H1 (cell line): Measurements from ENCODE around the gene ARMC7. TPM values are rescaled to one million over a fixed set of nuclear protein-coding genes. Genes with fewer than 3 reads are reported as not detected.

Experiments used
- CTCF ChIA-PET: fragments of 300-600 bp; sonication (Branson Sonifier 250); formaldehyde crosslinking; loops from one replicate; lab custom pipeline; 2021; ENCODE audit not compliant: partially characterized antibody; lab: Charles Lee
- POLR2A ChIA-PET: fragments of 300-600 bp; sonication (Branson Sonifier 250); formaldehyde crosslinking; loops from one replicate; lab custom pipeline; 2021; ENCODE audit warnings: inconsistent platforms; ENCODE audit not compliant: partially characterized antibody; lab: Charles Lee
- DNase-seq, 2 experiments: peaks; one replicate each; pipeline versions ENCODE4 v3.0.0 to v3.0.0-alpha.2; 2010 to 2022; ENCODE audit warnings: low spot score in 2 of 2, low read depth in 1 of 2, mixed read lengths in 1 of 2
- FAIRE-seq: peaks from 2 replicates; lab custom pipeline; 2011; peaks lifted over from hg19 to GRCh38; lab: Jason Lieb, UNC
- H2AFZ ChIP-seq: 2 replicates; pipeline ENCODE4 v1.8.1; 2012; ENCODE audit warnings: low read length, inconsistent platforms
- H2AK5ac ChIP-seq: 2 replicates; pipeline ENCODE4 v1.6.1; 2013; ENCODE audit warnings: low read depth, low read length
- H2BK120ac ChIP-seq: replicated peaks from 2 replicates; pipeline ENCODE3; 2013; ENCODE audit warnings: low read depth, low read length, inconsistent platforms
- H2BK12ac ChIP-seq: 2 replicates; pipeline ENCODE4 v1.6.1; 2013; ENCODE audit warnings: low read depth, low read length
- H2BK15ac ChIP-seq: 2 replicates; pipeline ENCODE4 v1.6.1; 2013; ENCODE audit warnings: low read length
- H2BK20ac ChIP-seq: 2 replicates; pipeline ENCODE4 v1.6.1; 2013; ENCODE audit warnings: low read length
- H2BK5ac ChIP-seq: 2 replicates; pipeline ENCODE4 v1.6.1; 2013; ENCODE audit warnings: low read depth, low read length
- H3K14ac ChIP-seq: 2 replicates; pipeline ENCODE4 v1.6.1; 2013; ENCODE audit warnings: inconsistent platforms; ENCODE audit not compliant: insufficient read length
- H3K18ac ChIP-seq: 2 replicates; pipeline ENCODE4 v1.6.1; 2013; ENCODE audit warnings: low read length; ENCODE audit errors: extremely low read depth
- H3K23ac ChIP-seq: 2 replicates; pipeline ENCODE4 v1.6.1; 2013; ENCODE audit warnings: inconsistent platforms; ENCODE audit not compliant: insufficient read length
- H3K23me2 ChIP-seq: 2 replicates; pipeline ENCODE4 v1.6.1; 2013; ENCODE audit warnings: low read depth, low read length
- H3K27ac ChIP-seq: 2 replicates; pipeline ENCODE4 v1.6.1; 2011; ENCODE audit warnings: low read depth, low read length, inconsistent platforms
- H3K27me3 ChIP-seq, 4 experiments: replicated peaks in 1 of 4; 1 replicate in 1 of 4; 2 replicates in 3 of 4; pipeline versions ENCODE4 v1.6.1 to v1.8.1; 2011 to 2013; ENCODE audit warnings: low read length in 3 of 4, mild to moderate bottlenecking in 3 of 4, inconsistent platforms in 2 of 4, mixed read lengths in 2 of 4, moderate library complexity in 1 of 4; ENCODE audit not compliant: control insufficient read depth in 3 of 4, insufficient read depth in 3 of 4; ENCODE audit errors: extremely low read depth in 1 of 4
- H3K36me3 ChIP-seq, 4 experiments: 2 replicates each; pipeline versions ENCODE4 v1.6.1 to v1.8.1; 2011 to 2013; ENCODE audit warnings: mild to moderate bottlenecking in 4 of 4, low read length in 3 of 4, moderate library complexity in 2 of 4, control low read depth in 1 of 4, inconsistent platforms in 1 of 4; ENCODE audit not compliant: insufficient read depth in 4 of 4, control insufficient read depth in 2 of 4
- H3K4ac ChIP-seq: replicated peaks from 2 replicates; pipeline ENCODE3; 2013; ENCODE audit warnings: low read length, low read depth, mixed read lengths, inconsistent platforms; ENCODE audit not compliant: insufficient read length
- H3K4me1 ChIP-seq, 4 experiments: replicated peaks in 1 of 4; 1 replicate in 1 of 4; 2 replicates in 3 of 4; pipeline versions ENCODE4 v1.6.1 to v1.8.1; 2011 to 2013; ENCODE audit warnings: low read length in 3 of 4, inconsistent platforms in 2 of 4, mixed read lengths in 1 of 4; ENCODE audit not compliant: insufficient read depth in 4 of 4, control insufficient read depth in 3 of 4
- H3K4me2 ChIP-seq, 2 experiments: 2 replicates each; pipeline versions ENCODE4 v1.6.1 to v1.8.1; 2011 to 2013; ENCODE audit warnings: low read depth in 2 of 2, low read length in 2 of 2, control low read depth in 1 of 2, inconsistent platforms in 1 of 2, mild to moderate bottlenecking in 1 of 2; ENCODE audit not compliant: insufficient read depth in 1 of 2
- H3K4me3 ChIP-seq, 4 experiments: fragments of 200-600, 300-600 bp in 1 of 4; sonication (generic), shearing (Covaris generic), sonication (Bioruptor Twin) in 1 of 4; 2 replicates each; pipeline versions ENCODE4 v1.5.1 to v1.8.1; 2011 to 2016; ENCODE audit warnings: low read length in 4 of 4, low read depth in 3 of 4, control low read depth in 2 of 4, inconsistent platforms in 2 of 4, mild to moderate bottlenecking in 2 of 4, mixed read lengths in 1 of 4, moderate library complexity in 1 of 4; ENCODE audit not compliant: insufficient read depth in 2 of 4; ENCODE audit errors: extremely low read depth in 1 of 4
- H3K56ac ChIP-seq: replicated peaks from 2 replicates; pipeline ENCODE3; 2013; ENCODE audit warnings: low read depth, mild to moderate bottlenecking, mixed read lengths, low read length, inconsistent platforms; ENCODE audit not compliant: insufficient read length
- H3K79me1 ChIP-seq: 2 replicates; pipeline ENCODE4 v1.6.1; 2013; ENCODE audit warnings: low read depth, low read length, control low read depth
- H3K79me2 ChIP-seq, 2 experiments: 2 replicates each; pipeline versions ENCODE4 v1.6.1 to v1.8.1; 2012 to 2013; ENCODE audit warnings: low read length in 2 of 2, mild to moderate bottlenecking in 2 of 2, inconsistent platforms in 1 of 2; ENCODE audit not compliant: insufficient read depth in 2 of 2, control insufficient read depth in 1 of 2
- H3K9ac ChIP-seq, 4 experiments: replicated peaks in 1 of 4; 1 replicate in 1 of 4; 2 replicates in 3 of 4; pipeline versions ENCODE4 v1.6.1 to v1.8.1; 2011 to 2013; ENCODE audit warnings: low read depth in 3 of 4, low read length in 3 of 4, control low read depth in 2 of 4, mild to moderate bottlenecking in 2 of 4, moderate library complexity in 2 of 4, inconsistent platforms in 1 of 4; ENCODE audit errors: extremely low read depth in 1 of 4
- H3K9me3 ChIP-seq, 2 experiments: 2 replicates each; pipeline versions ENCODE4 v1.6.1 to v1.8.1; 2012 to 2013; ENCODE audit warnings: mild to moderate bottlenecking in 2 of 2, moderate library complexity in 2 of 2, control low read depth in 1 of 2, inconsistent platforms in 1 of 2, low read depth in 1 of 2, low read length in 1 of 2, mixed read lengths in 1 of 2; ENCODE audit not compliant: insufficient read depth in 2 of 2
- H4K20me1 ChIP-seq, 2 experiments: replicated peaks in 1 of 2; 2 replicates each; pipeline versions ENCODE3 to v1.8.1; 2011 to 2013; ENCODE audit warnings: inconsistent platforms in 2 of 2, low read length in 2 of 2, mild to moderate bottlenecking in 1 of 2; ENCODE audit not compliant: insufficient read depth in 2 of 2, control insufficient read depth in 1 of 2
- H4K5ac ChIP-seq: 2 replicates; pipeline ENCODE4 v1.6.1; 2013; ENCODE audit warnings: low read length, low read depth, mixed read lengths, inconsistent platforms; ENCODE audit not compliant: insufficient read length
- H4K8ac ChIP-seq: 2 replicates; pipeline ENCODE4 v1.8.0; 2013; ENCODE audit warnings: mild to moderate bottlenecking, moderate library complexity, low read length, inconsistent platforms; ENCODE audit not compliant: insufficient read depth; ENCODE audit errors: extremely low read depth
- H4K91ac ChIP-seq: replicated peaks from 2 replicates; pipeline ENCODE3; 2013; ENCODE audit warnings: low read length, mixed read lengths, inconsistent platforms; ENCODE audit not compliant: insufficient read length
- BCL11A ChIP-seq, 2 experiments: IDR thresholded peaks; one replicate each; pipeline ENCODE4 v1.6.1; 2011; ENCODE audit warnings: low read depth in 2 of 2, low read length in 2 of 2, mild to moderate bottlenecking in 2 of 2
- CBX5 ChIP-seq: fragments of 300-800, 300-1000 bp; sonication (generic); IDR thresholded peaks from 2 replicates; pipeline ENCODE4 v1.7.1; 2016; ENCODE audit warnings: antibody characterized with exemption, low read length, low read depth
- GABPA ChIP-seq: IDR thresholded peaks from 2 replicates; pipeline ENCODE4 v1.6.1; 2011; ENCODE audit warnings: mild to moderate bottlenecking, low read length, moderate library complexity, borderline replicate concordance; ENCODE audit not compliant: insufficient read depth
- HDAC2 ChIP-seq, 2 experiments: fragments of 300-600 bp in 1 of 2; sonication (generic) in 1 of 2; IDR thresholded peaks; 2 replicates each; pipeline ENCODE4 v1.6.1; 2011 to 2012; ENCODE audit warnings: low read depth in 2 of 2, low read length in 2 of 2, mild to moderate bottlenecking in 2 of 2, moderate library complexity in 2 of 2, borderline replicate concordance in 1 of 2, inconsistent platforms in 1 of 2
- JUND ChIP-seq: IDR thresholded peaks from 2 replicates; pipeline ENCODE4 v1.6.1; 2011; ENCODE audit warnings: mild to moderate bottlenecking, improper control_type of control experiment, low read length
- RBBP5 ChIP-seq: IDR thresholded peaks from 2 replicates; pipeline ENCODE4 v1.7.1; 2012; ENCODE audit warnings: low read depth, mild to moderate bottlenecking, inconsistent platforms, low read length, moderate library complexity, borderline replicate concordance
- SIRT6 ChIP-seq: IDR thresholded peaks from one replicate; pipeline ENCODE4 v1.7.1; 2012; ENCODE audit warnings: low read length, inconsistent platforms
- SUZ12 ChIP-seq: fragments of 200-600 bp; sonication (generic); IDR thresholded peaks from 2 replicates; pipeline ENCODE4 v1.6.1; 2012; ENCODE audit warnings: mild to moderate bottlenecking, inconsistent platforms, low read length, moderate library complexity, mixed read lengths
- WGBS, 2 experiments: shearing (Covaris generic) in 1 of 2; methylation state at CpG; one replicate each; pipeline versions ENCODE4 v1.1.6 to v1.1.7; 2013 to 2015; ENCODE audit warnings: low lambda C conversion rate in 2 of 2, mixed read lengths in 2 of 2, inconsistent platforms in 1 of 2, low coverage in 1 of 2, missing lambda C conversion rate in 1 of 2; ENCODE audit not compliant: insufficient replicate concordance in 2 of 2, insufficient coverage in 1 of 2, insufficient read length in 1 of 2; ENCODE audit errors: extremely low coverage in 1 of 2, missing lambda C conversion rate in 1 of 2; 5-methylcytosine and 5-hydroxymethylcytosine counted together
- polyA plus RNA-seq, 7 experiments: library from polyadenylated mRNA; depleted of rRNA in 3 of 7; stranded (reverse) in 5 of 7; unstranded in 2 of 7; fragments of >200 nt in 5 of 7; fragments of 200-250 nt in 2 of 7; gene quantifications; 1 replicate in 5 of 7; 2 replicates in 1 of 7; 4 replicates in 1 of 7; pipeline versions ENCODE4 v1.2.1 to v1.2.3, GENCODE V29; 2011 to 2013; ENCODE audit warnings: missing spikeins in 2 of 7, mixed read lengths in 2 of 7
- total RNA-seq: library from RNA; stranded (reverse); fragmentation: NEBNext Ultra II Directional; extraction: Animal tissue kit (Norgen Biotek cat#: 25700); gene quantifications from 2 replicates; pipeline ENCODE4 v1.2.1, GENCODE V29; 2021
- TF ChIP-seq, protein P1 (sequence below): IDR thresholded peaks from 2 replicates; pipeline ENCODE4 v1.6.1; 2012; ENCODE audit warnings: inconsistent platforms
- TF ChIP-seq, protein P2 (sequence below), 3 experiments: IDR thresholded peaks; 1 replicate in 2 of 3; 2 replicates in 1 of 3; pipeline versions ENCODE4 v1.5.1 to v1.6.1; 2011; ENCODE audit warnings: low read length in 3 of 3, mild to moderate bottlenecking in 3 of 3, inconsistent platforms in 2 of 3, low read depth in 1 of 3, moderate library complexity in 1 of 3; ENCODE audit not compliant: insufficient read depth in 1 of 3; ENCODE audit errors: control extremely low read depth in 1 of 3

Gene ARMC7
- total and polyA plus RNA-seq, 2 of the 8 experiments (the other 6 are each of a cell fraction or from before 2014, with no cell fraction given) = 9.8 to 13.6 TPM

DNA sequence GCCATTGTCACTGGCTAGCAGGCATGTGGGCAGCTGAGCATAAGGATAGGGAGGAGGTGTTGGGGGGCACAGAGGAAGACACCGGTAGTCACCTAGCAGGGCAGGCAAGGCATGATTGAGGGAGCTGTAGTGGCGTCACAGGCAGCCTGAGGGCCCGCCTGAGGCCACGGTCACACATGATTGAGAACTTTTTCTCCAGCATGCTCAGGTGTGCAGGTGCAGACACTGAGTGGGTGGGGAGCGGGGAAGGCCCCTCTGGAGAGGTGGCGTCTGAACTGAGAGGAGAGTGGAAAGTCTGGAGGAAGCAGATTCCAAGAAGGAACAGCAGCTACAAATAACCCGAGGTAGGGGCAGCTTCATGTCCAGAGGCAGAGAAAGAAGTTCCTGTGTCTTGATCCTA, 10.9 kb upstream of the ARMC7 start:
- Histone ChIP-seq H3K4ac (no peak overlapping the region), H3K36me3 (peaks cover 0 to 9% (median 4%) of the 10 kb centered on the region in 4 experiments; a peak in 5 of 8 replicates), H3K79me2 (no peaks in the 10 kb centered on the region), H2AFZ (no peak overlapping the region), H3K23me2 (no peaks in the 10 kb centered on the region), H2BK120ac (no peak overlapping the region), H3K14ac (no peak overlapping the region), H3K27me3 (no peaks in the 10 kb centered on the region), H3K79me1 (peaks cover 2% of the 10 kb centered on the region; the same call in 1 of the 2 replicates), H3K4me3 (no peak overlapping the region), H2BK5ac (no peak overlapping the region), H2BK20ac (no peak overlapping the region), H3K4me2 (no peak overlapping the region), H3K23ac (no peak overlapping the region), H3K56ac (no peak overlapping the region), H4K8ac (no peak overlapping the region), H4K20me1 (no peaks in the 10 kb centered on the region), H3K18ac (no peak overlapping the region), H2BK15ac (no peak overlapping the region), H2AK5ac (no peak overlapping the region), H3K9me3 (peaks cover 0 to 3% of the 10 kb centered on the region in 2 experiments; a peak in 2 of 4 replicates), H4K91ac (no peak overlapping the region), H3K4me1 (peaks cover 0 to 3% (median 0%) of the 10 kb centered on the region in 4 experiments; a peak in 3 of 7 replicates), H3K9ac (no peak overlapping the region), H3K27ac (no peak overlapping the region), H4K5ac (no peak overlapping the region), H2BK12ac (no peak overlapping the region)
- DNase-seq (no peak), FAIRE-seq (no peak)
- ChIA-PET CTCF (interaction anchor here (0.6 to 2.1 kb wide), 8 partner anchors 12 to 142 kb away, joined by 3 to 9 read pairs (median 4); partner anchors contain the start of genes NT5C and SLC16A5), POLR2A (interaction anchor here (0.6 to 8.7 kb wide), 4 partner anchors 9 to 40 kb away, joined by 3 to 32 read pairs (median 4); partner anchors contain the start of gene SLC16A5)
- 82% methylated on average over 7 of the region's 7 CpGs; no CpG with 5 or more reads in 1 of the 2 experiments for WGBS, 2 experiments
- TF ChIP-seq BCL11A (IDR thresholded peaks at IDR 0.05; ENCODE audit: low read depth in 2 of 2, low read length in 2 of 2) (no peak), CBX5 (no peak), GABPA (no peak), SUZ12 (no peak), HDAC2 (IDR thresholded peaks at IDR 0.05; ENCODE audit: borderline replicate concordance in 1 of 2, low read depth in 2 of 2, low read length in 2 of 2) (no peak), JUND (no peak), RBBP5 (no peak), SIRT6 (no peak)
- TF ChIP-seq, protein P1, sequence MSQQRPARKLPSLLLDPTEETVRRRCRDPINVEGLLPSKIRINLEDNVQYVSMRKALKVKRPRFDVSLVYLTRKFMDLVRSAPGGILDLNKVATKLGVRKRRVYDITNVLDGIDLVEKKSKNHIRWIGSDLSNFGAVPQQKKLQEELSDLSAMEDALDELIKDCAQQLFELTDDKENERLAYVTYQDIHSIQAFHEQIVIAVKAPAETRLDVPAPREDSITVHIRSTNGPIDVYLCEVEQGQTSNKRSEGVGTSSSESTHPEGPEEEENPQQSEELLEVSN = no peak
- TF ChIP-seq, protein P2, sequence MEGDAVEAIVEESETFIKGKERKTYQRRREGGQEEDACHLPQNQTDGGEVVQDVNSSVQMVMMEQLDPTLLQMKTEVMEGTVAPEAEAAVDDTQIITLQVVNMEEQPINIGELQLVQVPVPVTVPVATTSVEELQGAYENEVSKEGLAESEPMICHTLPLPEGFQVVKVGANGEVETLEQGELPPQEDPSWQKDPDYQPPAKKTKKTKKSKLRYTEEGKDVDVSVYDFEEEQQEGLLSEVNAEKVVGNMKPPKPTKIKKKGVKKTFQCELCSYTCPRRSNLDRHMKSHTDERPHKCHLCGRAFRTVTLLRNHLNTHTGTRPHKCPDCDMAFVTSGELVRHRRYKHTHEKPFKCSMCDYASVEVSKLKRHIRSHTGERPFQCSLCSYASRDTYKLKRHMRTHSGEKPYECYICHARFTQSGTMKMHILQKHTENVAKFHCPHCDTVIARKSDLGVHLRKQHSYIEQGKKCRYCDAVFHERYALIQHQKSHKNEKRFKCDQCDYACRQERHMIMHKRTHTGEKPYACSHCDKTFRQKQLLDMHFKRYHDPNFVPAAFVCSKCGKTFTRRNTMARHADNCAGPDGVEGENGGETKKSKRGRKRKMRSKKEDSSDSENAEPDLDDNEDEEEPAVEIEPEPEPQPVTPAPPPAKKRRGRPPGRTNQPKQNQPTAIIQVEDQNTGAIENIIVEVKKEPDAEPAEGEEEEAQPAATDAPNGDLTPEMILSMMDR (IDR thresholded peaks at IDR 0.05; ENCODE audit: control extremely low read depth in 1 of 3, insufficient read depth in 1 of 3, low read depth in 1 of 3, low read length in 3 of 3) = no peak
